GM19328 (cell line): Measurements from ENCODE around the gene ARSB.

ENCODE experiments used
- ATAC-seq: cut with Tn5 transposase; IDR thresholded peaks from one replicate; pipeline ENCODE4 v1.9.1; 2021; ENCODE audit warnings: mild to moderate bottlenecking, moderate library complexity; ENCODE audit not compliant: unreplicated experiment

Gene ARSB

GRCh38 chr5:78810098-78810920 is 174.8 kb downstream of the ARSB start:
- ATAC-seq, result no peak

- no peak for ATAC-seq
Measured at GRCh38 chr5:78809444-78809843, 175.7 kb downstream of the ARSB start.

- no peak for ATAC-seq
Measured at GRCh38 chr5:78808818-78809217, 176.3 kb downstream of the ARSB start.

- no peak for ATAC-seq
Measured at GRCh38 chr5:78808380-78808779, 176.7 kb downstream of the ARSB start.

GRCh38 chr5:78806544-78806943 is 178.6 kb downstream of the ARSB start:
- ATAC-seq, result no peak

GRCh38 chr5:78805474-78806124 is 179.5 kb downstream of the ARSB start:
- no peak for ATAC-seq

- no peak for ATAC-seq
Measured at GRCh38 chr5:78804995-78805394, 180.1 kb downstream of the ARSB start.

- no peak for ATAC-seq
Measured at GRCh38 chr5:78803941-78804340, 181.2 kb downstream of the ARSB start.

GRCh38 chr5:78803353-78803752 is 181.8 kb downstream of the ARSB start:
- no peak for ATAC-seq

- ATAC-seq, result no peak
Measured at GRCh38 chr5:78801413-78801812, 183.7 kb downstream of the ARSB start.

GRCh38 chr5:78799266-78800017 is 185.7 kb downstream of the ARSB start:
- ATAC-seq, result no peak

GRCh38 chr5:78798673-78799029 is 186.5 kb downstream of the ARSB start:
- ATAC-seq, result no peak

GRCh38 chr5:78797936-78798672 is 187.0 kb downstream of the ARSB start:
- no peak for ATAC-seq

- ATAC-seq, result no peak
Measured at GRCh38 chr5:78795757-78796156, 189.4 kb downstream of the ARSB start.

GRCh38 chr5:78794693-78795215 is 190.4 kb downstream of the ARSB start:
- ATAC-seq, result no peak

- ATAC-seq, result no peak
Measured at GRCh38 chr5:78793907-78794662, 191.0 kb downstream of the ARSB start.

- ATAC-seq, result no peak
Measured at GRCh38 chr5:78792345-78793055, 192.6 kb downstream of the ARSB start.

- no peak for ATAC-seq
Measured at GRCh38 chr5:78791501-78792100, 193.5 kb downstream of the ARSB start.

- ATAC-seq, result no peak
Measured at GRCh38 chr5:78787783-78788182, 197.3 kb downstream of the ARSB start.
